Suprapubic skin (tissue), 4 donors: ENCODE results near the gene PTPRM.

Source experiments
- CTCF ChIP-seq, 2 donors: fragments of 200-600 bp in 1 of 2; fragments of 450-650 bp in 1 of 2; sonication (generic) in 1 of 2; IDR thresholded peaks; one replicate each; pipeline ENCODE4 v1.5.1; 2016 to 2019; ENCODE audit warnings: antibody characterized with exemption in 2 of 2, mild to moderate bottlenecking in 1 of 2, moderate library complexity in 1 of 2
- POLR2A ChIP-seq, 2 donors: fragments of 450-650 bp; IDR thresholded peaks; one replicate each; pipeline ENCODE4 v1.6.1; 2017; ENCODE audit warnings: antibody characterized with exemption in 2 of 2, mild to moderate bottlenecking in 2 of 2, moderate library complexity in 2 of 2
- POLR2AphosphoS5 ChIP-seq, 3 donors: sonication (generic); formaldehyde crosslinking; IDR thresholded peaks; one replicate each; pipeline ENCODE4 v1.6.1; 2017; ENCODE audit warnings: antibody characterized with exemption in 3 of 3

- no peak for TF ChIP-seq POLR2A (IDR thresholded peaks at IDR 0.05)
- no peak for TF ChIP-seq CTCF (IDR thresholded peaks at IDR 0.05)
- no peak for TF ChIP-seq POLR2AphosphoS5 (IDR thresholded peaks at IDR 0.05)
Observed at GRCh38 chr18:7571626-7572025, 4.5 kb downstream of the PTPRM start.
